Posterior vena cava (tissue), 2 donors: ENCODE results near the gene FCRL2. TPM values are rescaled to one million over a fixed set of nuclear protein-coding genes. Genes with fewer than 3 reads are reported as not detected.

Experiments
- DNase-seq: peaks from one replicate; pipeline ENCODE4 v3.0.0-alpha.2; 2020; ENCODE audit warnings: low spot score
- intact Hi-C, 2 donors: fragments of 100-400 bp; cut with DNase I; formaldehyde crosslinking; loops; one replicate each; pipeline versions ENCODE4 v1.14.1 to v1.14.2; 2022 to 2023
- total RNA-seq, 2 donors: library from RNA; stranded (reverse); fragmentation: NEBNext Ultra II Directional; extraction: Animal tissue kit (Norgen Biotek cat#: 25700); gene quantifications; one replicate each; pipeline ENCODE4 v1.2.1, GENCODE V29; 2021
- donor health status: DM: yes; HTN: yes; CAD: no.
- donor health status: DM: yes; HTN: yes; CAD: no.

The FCRL2 gene
- total RNA-seq, 2 donors from 2014 or later, result 0.19 TPM; not detected in 1

DNA sequence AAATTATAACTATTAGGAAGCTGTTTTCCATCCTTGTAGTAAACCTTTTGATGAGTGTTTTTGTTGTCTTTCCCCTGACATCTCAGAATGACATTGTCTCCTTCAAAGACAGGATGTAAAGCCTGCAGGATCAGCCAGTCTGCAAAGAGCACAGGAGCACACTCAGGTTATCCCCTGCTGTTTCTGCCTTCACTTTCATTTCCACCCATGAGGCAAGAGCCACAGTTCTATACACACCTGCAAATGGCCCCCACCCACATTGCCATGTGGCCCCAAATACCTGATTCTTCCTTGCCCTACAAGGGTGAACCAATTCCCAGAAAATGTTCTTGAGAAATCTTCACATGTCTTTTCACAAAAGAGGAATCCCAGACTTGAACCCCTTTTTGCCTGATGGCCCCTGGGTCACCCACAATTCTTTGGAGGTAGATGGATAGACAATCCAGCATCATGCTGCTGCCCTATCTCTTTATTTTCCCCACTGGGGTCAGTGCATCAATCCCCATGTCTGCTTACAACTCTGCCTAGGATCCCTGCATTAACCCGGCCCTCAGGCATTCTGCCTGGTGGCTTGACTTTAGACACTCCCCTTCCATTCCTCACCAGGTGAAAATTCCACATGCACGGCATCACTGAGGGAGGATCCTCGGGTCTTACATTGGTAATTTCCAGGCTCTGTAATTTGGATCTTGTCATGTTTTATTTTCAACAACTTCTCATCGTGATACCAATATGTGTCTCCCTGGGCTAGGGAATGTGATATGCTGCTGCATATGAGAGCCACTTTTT lies 79.0 kb downstream of the FCRL2 start:
- DNase-seq, result no peak
- intact Hi-C loops, result no loop called here

DNA sequence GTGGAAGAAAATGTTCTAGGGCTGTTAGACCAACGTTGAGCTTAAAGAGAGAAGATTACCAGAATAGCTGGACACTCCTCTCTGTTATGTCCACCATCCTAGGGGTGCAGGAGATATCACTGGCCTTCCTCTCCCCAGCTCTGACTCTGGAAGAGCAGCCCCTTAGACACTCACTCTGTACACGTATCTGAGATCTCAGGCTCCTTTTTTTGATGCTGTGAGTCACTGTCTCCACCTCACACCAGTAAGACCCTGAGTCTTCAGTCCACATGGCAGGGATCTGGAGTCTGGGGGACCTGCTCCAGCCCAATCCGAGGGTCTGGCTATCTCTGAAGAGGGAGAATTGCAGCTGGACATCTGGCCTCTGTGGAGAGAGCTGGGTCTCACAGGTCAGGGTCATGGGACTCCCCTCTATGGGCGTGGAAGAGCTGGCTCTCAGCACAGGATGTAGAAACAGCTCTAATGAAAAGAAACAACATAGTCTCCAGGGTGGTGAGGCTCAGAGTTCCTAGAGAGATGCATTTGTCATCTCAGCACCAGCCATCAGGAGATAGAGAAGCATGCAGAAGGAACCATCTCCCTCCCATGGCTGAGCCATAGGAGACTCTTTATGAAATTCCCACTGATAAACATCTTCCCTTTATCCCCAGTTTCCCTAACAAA lies 79.8 kb downstream of the FCRL2 start:
- intact Hi-C loops, result no loop called here
- DNase-seq, result no peak

Other genes with a start within 250 kb of the FCRL2 start
- under 1 TPM; 0.19 to 0.32 TPM for gene FCRL5, start 224.6 kb downstream of the FCRL2 start, total RNA-seq
- not detected for gene FCRL4, start 179.0 kb downstream of the FCRL2 start, total RNA-seq
- gene FCRL3, start 76.4 kb downstream of the FCRL2 start, total RNA-seq, result 1 to 10 TPM in 1 of 2 donors, under 1 TPM in 1; 0.19 to 1.1 TPM
- 1 to 10 TPM in 1 of 2 donors, under 1 TPM in 1; 0.29 to 1.7 TPM for gene FCRL1, start 43.0 kb upstream of the FCRL2 start, total RNA-seq
- gene CD5L, start 64.7 kb upstream of the FCRL2 start, total RNA-seq, result under 1 TPM; 0.10 to 0.37 TPM
- 10 to 100 TPM; 57.9 to 68.9 TPM for gene KIRREL1, start 216.5 kb upstream of the FCRL2 start, total RNA-seq